GM18520 (cell line): Measurements from ENCODE around the gene CPT2.
A peak's percentile ranks its signal among the peaks of the same experiment; 100 is the strongest.
"Not testable (repeated sequence)": the region's sequence is repeated elsewhere in the genome, so short reads cannot be mapped to it uniquely, and the experiment has no call there.

Experiments
- ATAC-seq: cut with Tn5 transposase; IDR thresholded peaks from one replicate; pipeline ENCODE4 v1.9.1; 2021; ENCODE audit not compliant: unreplicated experiment

The CPT2 gene

GRCh38 chr1:53182111-53182593, 14.5 kb upstream of the CPT2 start:
- no peak for ATAC-seq

DNA sequence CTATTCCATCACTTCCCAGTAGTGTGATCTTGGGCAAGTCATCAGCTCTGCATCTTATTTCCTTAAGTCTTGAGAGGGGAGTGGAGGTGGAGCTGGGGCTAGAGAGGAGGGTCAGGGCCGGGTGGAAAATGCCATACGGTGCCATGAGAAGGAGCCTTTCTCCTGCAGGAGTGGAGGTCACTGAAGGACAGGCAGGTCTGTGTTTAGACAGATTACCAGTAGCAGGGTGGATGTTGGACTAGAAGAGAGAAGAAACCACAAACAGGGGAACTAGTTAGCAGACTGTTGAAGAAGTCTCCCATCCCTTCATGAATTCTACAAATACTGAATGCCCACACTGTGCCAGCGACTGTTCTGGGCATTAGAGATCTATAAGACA, 13.9 kb upstream of the CPT2 start:
- ATAC-seq, result no peak

DNA sequence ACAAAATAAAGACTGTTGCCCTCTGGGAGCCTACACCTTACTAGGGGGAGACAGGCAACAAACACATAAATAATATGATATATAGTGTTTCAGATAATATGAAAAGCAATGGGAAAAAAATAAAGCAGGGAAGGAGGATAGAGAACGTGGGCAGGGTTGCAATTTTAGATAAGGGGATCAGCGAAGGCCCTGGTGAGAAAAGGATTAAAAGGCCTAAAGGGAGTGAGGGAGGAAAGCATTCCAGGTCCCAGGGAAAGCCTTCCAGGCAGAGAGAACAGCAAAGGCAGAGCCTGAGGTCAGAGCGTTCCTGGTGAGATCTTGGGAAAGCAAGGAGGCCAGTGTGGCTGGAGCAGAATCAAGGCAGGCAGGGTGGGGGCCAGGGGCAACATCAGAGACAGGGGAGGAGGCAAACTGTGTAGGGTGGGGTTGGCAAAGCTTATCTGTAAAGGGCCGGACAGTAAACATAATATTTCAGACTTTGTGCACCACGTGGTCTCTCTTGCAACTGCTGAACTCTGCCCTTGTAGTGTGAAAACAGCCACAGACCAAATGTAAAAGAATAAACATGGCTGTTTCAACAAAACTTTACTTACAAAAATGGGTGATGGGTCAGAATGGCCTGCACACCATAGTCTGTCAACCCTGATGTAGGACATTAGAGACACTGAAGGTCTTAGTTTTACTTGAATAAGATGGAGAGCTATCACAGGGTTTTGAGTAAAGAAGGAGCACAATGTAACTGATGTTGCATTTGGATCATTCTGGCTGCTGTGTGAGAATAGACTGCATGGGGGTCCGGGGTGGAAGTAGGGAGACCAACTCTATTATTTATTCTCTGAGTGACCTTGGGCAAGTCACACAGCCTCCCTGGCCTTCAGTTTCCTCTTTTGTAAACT, 13.3 kb upstream of the CPT2 start:
- no peak for ATAC-seq

- not testable (repeated sequence) for ATAC-seq
These were observed 10.7 kb upstream of the CPT2 start for GRCh38 chr1:53185955-53186297.

GRCh38 chr1:53186533-53186932, 10.1 kb upstream of the CPT2 start:
- ATAC-seq, result no peak

DNA sequence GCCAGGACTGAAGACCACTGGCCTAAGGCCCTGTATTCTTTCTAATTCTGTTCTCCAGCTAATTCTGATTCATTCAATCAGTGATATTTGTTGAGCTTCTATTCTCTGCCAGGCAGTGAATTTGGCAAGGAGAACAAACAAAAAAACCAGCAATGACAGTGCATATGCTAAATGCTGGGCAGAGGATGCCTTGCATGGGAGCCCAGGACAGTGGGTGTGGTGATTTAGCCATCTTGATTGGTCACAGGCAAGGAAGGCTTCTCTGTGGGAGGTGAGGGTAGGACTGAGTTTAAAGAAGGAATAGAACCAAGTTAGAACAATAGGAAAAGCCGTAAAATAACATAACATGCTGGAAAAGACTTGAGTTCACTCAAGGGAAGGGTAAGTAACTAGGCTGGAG, 9.2 kb upstream of the CPT2 start:
- no peak for ATAC-seq

- no peak for ATAC-seq
These were observed 8.5 kb upstream of the CPT2 start for GRCh38 chr1:53188099-53188498.

DNA sequence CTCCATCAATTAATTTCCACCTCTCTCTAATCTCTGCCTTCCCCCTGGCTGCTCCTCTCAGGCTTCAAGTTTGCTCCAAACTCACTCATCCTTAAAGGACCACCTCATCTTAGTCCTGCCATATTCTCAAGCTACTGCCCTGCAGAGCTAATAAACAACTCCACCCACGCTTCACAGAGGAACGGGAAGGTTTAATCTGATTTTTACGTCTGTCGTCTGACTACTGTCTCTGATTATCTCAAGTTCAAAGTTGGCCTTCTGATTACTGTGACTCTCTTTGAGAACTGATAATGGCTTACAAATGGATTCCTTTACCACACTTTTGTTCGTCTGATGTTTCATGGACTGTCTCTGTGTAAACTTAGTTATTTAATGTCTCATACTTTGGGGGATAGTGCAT, 7.6 kb upstream of the CPT2 start:
- ATAC-seq, result no peak

- no peak for ATAC-seq
These were observed 6.4 kb upstream of the CPT2 start for GRCh38 chr1:53190210-53190611.

DNA sequence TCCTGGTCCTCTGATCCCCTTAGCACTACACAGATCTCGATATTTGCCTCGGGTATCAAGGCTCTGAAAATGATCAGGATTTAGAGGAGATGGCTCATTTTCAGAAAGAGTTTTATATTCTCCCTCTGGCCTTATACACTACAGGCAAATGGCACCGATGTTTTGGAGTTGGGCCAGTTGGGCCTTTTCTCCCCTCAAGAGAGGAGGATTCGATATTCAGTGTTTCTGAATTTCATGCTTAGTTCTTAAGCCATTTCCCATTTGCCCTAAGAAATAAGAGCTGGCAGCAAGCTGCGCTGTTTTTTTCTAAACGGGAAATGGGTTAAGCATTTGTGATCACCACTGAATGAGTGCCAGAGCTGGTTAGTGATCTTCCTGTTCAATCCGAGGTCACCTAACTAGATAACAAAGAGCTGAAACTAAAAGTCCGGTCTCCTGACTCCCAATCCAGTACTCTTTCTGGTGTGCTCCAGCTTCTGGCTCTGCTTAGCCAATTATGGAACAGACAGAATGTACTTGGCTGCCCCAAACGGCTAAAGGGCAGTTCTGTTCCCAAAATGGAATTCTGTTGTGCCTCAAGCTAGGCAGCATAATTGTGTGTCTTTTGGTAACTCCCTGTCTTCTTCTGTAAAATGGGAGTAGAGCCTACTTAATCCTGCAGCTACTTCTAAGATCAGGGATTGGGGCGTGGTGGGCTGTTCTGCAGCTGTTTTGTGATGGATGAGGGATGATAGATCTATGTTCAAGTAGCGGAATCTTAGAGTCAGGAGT, 1.2 kb upstream of the CPT2 start:
- no peak for ATAC-seq

- peak; percentile 5 for ATAC-seq
These were observed 573 bp upstream of the CPT2 start for GRCh38 chr1:53196017-53196484.

GRCh38 chr1:53197291-53198200, 922 bp downstream of the CPT2 start:
- no peak for ATAC-seq

- no peak for ATAC-seq
These were observed 1.6 kb downstream of the CPT2 start for GRCh38 chr1:53198241-53198651.

- ATAC-seq, result no peak
These were observed 6.8 kb downstream of the CPT2 start for GRCh38 chr1:53203466-53203865.

DNA sequence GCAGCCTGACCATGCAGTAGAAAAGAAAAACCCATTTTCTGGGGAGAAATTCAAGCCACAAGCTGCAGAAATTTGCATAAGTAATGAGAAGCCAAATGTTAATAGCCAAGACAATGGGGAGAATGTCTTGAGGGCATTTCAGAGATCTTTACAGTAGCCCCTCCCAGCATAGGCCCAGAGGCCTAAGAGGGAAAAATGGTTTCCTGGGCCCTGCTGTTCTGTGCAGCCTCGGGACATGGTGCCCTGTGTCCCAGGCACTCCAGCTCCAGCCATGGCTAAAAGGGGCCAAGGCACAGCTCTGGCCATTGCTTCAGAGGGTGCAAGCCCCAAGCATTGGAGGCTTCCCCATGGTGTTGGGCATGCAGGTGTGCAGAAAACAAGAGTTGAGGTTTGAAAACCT, 8.9 kb downstream of the CPT2 start:
- not testable (repeated sequence) for ATAC-seq

- ATAC-seq, result not testable (repeated sequence)
These were observed 9.6 kb downstream of the CPT2 start for GRCh38 chr1:53206083-53206685.

DNA sequence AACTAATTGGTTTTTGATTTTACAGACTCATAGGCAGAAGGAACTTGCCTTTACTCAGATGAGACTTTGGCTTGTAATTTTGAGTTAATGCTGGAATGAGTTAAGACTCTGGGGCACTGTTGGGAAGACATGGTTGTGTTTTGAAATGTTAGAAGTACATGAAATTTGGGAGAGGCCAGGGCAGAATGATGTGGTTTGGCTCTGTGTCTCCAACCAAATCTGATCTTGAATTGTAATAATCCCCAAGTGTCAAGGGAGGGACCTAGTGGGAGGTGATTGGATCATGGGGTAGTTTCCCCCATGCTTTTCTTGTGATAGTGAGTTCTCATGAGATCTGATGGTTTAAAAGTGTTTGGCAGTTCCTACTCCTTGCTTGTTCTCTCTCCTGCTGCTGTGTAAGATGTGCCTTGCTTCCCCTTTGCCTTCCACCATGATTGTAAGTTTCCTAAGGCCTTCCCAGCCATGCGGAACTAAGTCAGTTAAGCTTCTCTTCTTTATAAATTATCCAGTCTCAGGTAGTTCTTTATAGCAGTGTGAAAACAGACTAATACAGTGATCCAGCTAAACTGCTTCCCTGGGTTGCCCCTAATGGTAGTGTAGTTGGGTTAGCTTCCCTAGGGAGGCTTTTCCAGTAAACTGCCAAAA, 10.2 kb downstream of the CPT2 start:
- no peak for ATAC-seq

- ATAC-seq, result no peak
These were observed 11.1 kb downstream of the CPT2 start for GRCh38 chr1:53207726-53208125.

- no peak for ATAC-seq
These were observed 13.7 kb downstream of the CPT2 start for GRCh38 chr1:53210352-53210751.

DNA sequence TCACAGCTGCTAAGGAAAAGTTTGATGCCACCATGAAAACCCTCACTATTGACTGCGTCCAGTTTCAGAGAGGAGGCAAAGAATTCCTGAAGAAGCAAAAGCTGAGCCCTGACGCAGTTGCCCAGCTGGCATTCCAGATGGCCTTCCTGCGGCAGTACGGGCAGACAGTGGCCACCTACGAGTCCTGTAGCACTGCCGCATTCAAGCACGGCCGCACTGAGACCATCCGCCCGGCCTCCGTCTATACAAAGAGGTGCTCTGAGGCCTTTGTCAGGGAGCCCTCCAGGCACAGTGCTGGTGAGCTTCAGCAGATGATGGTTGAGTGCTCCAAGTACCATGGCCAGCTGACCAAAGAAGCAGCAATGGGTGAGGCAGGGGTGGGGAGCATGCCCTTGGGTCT, 14.3 kb downstream of the CPT2 start:
- ATAC-seq, result no peak
